GDM1 (cell line): ENCODE results near the gene TBC1D17.

ENCODE experiments used
- DNase-seq: peaks from one replicate; lab custom pipeline; 2025; lab: John Stamatoyannopoulos, UW

TBC1D17 gene

DNA sequence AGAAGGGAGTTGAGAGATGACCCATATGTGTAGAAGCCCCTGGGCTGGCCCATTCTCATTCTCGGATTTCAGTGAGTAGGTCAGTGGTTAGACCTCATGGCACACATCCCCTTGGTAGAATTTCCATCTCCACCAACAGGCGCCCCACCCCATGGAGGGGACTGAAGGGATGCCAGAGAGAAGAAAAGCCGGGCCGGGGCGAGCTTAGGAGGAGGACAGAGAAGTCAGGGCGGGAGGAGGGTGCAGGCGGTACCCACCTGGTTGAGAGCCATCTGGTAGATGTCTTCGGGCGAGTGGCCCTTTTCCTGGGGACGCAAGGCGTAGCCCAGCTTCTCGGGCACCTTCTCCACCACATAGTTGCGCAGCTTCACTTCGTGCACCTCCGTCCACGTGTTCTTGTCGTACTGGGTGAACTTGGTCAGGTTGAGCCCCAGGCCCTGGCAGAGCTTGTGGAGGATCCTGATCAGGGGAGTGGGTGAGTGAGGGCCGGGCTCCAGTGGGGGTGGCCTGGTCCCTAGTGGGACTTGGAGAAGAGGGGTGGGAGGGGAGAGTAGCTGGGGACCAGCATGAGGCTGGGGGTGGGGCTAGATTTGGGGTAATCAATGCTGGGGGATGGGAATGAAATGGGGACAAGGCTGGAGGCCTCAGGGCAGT is 16.6 kb downstream of the TBC1D17 start:
- no peak for DNase-seq

DNA sequence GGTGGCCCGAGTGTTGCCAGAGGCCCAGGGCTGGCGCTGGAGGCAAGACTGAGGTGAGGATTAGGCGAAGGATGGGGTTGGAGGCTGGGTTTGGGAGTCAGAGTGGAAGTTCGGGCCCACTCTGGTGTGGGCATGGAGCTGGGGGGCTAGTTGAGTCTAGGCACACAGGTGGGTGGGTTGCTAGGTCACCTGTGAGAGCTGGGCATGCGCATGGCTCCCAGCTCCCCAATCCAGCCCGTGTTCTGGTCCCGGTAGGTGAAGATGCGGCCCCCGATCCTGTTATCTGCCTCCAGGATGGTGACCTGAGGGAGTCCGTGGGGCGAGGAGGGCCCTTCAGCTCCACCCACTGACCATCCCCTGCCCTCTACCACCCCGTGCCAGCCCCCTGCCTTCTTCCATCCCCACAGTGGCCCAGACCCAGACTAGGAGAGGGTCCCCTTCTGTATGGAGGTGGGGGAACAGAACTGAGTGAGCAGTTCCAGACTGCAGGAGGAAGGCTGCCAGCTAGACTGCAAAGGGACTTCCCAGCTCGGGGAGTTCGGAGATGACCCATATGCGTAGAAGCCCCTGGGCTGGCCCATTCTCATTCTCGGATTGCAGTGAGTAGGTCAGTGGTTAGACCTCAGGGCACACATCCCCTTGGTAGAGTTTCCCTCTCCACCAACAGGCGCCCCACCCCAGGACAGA is 17.5 kb downstream of the TBC1D17 start:
- DNase-seq: no peak

DNA sequence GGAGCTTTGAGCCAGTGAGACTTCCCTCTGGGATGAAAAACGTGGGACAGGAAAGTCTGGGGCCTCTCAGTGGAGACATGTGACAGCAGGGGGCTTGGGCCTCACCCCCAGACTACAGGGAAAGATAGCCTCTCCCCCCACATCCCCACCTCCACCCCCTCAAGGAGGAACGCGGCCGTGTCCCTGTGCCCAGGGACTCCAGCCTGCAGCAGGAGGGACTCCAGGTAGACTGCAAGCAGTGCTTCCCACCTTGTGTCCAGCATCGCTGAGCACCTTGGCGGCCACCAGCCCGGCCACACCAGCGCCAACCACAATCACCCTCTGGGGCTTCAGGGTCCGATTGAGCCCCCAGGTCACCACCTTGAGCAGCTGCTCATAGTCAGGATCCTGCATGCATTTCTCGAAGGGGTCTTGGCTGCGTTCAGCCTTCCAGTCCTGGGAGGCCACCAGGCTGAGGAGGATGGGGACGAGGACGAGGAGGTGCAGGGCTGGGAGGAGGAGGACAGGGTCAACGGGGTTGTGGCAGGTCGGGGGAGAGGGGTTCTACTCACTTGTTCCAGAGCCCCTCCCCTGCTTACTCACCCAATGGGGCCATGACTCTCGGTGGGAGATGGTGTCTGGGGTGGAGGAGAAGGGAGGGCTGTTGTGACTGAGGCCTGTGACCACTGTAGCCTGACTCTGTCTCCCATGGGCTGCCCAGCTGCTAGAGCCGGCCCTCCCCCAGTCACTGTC is 18.2 kb downstream of the TBC1D17 start:
- DNase-seq: no peak

DNA sequence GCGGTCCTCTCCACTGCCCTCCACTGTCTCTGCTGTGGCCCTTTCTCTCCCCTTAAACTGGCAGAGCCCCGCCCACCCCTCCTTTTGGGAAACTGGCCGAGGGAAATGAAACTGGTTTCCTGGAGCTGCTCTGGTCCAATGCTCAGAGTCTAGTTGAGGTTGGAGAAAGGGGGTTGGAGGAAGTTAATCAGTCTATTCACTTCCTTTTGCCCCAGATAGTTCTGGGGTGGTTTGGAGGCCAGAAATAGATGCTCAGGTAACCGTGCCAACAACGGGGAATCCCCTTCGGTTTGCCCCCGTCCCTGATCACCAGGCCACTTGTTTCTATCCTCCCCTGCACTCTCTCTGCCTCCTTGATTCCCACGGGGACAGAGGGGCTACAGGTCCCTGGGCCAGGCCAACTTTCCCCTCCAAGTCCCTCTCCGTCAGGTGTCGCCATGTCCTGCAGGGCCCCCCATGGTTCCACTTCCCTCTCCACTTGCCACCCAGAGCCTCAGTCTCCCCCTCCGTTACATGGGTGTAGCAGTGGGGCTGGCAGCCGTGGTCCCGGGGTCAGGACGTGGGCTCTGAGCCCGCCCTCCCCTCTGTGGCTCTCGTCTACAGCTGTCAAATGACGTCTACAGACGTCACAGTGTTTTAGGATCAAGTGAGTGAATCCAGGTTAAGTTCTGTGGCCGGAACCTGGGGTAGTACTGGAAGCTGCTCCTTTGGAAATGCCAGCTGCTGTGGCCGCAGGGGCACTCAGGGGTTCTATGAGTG is 19.5 kb downstream of the TBC1D17 start, which contains the start of gene IL4I1:
TSS of gene IL4I1 (minus strand) at position 25 of the 759 bp plus-strand sequence. CDS start 727 bp downstream, outside the sequence.
- peak; percentile 22 for DNase-seq

DNA sequence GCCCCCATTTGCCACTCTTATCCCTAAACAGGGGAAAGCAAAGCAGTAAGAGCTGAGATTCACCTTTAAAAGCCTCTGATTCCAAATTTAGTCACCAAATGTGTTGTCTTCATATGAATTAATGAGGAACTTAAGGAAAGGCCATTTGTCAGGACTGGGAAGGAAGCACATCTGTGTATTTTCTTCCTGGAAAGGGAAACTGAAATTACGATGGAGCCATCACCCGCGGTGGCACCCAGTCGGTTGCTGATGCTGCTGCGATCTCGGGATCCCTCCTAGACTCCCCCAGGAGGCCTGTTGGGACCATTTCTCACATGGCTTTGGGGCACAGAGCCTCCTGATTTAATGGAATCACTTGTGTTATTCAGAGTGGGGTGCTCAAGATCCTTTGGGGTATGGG is 26.6 kb downstream of the TBC1D17 start:
- DNase-seq: no peak

DNA sequence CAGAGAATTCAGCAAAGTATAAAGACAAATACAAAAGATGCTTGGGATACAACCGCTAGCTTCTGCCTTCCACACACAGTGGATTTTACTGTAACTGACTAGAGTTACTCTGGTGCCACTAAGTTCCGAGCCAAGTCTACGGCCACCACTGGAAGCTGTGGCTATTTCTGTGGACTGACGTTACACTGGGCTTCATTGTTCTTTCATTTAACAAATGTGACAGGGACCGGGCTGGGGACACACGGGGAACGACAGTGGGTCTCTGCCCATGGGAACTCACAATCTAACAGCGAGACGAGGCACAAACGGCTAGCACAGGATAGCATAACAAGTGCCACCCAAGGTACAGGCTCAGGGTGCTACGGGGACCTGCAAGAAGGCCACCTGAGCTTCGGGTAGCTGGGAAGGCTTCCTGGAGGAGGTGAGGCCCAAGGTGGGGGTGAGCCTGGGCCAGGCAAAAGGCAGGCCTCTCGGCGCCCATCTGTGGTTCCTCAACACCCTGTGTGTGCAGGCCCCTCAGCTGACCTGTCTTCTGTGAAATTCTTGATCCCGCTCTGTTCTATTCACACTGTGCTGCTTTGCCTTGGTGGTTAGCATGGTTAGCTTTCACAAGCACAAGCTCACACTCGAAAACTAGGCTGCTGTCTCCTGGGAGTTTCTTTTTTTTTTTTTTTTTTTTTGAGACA is 29.5 kb downstream of the TBC1D17 start:
- no peak for DNase-seq

DNA sequence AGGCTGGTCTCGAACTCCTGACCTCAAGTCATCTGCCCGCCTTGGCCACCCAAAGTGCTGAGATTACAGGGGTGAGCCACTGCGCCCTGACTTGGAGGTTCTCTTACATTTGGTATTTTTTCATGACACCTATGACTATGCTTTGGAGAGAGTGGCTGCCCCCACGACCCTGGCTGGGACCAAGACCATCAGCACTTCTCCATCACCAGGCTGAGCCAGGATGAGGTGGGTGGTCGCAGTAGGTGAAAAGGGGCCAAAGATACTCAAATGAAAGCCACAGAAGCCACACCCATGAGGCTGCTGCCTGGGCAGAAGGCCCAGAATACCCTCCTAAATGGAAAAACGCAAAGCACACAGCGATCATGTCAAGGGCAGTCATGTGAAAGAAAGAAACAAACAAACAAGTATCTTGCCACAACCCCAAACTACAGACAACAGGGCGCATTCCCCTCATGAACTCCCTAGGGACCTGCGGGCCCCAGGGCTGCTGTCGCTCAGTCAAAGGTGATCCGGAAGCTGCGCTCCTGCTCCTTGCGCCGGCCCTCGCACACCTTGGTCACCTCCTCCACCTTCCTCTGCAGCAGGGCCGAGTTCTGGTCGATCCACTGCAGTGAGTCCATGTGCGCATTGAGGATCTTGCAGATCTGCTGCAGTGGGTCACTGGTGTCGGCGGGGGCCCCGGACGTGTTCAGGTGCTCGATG is 30.4 kb downstream of the TBC1D17 start:
- DNase-seq: no peak

DNA sequence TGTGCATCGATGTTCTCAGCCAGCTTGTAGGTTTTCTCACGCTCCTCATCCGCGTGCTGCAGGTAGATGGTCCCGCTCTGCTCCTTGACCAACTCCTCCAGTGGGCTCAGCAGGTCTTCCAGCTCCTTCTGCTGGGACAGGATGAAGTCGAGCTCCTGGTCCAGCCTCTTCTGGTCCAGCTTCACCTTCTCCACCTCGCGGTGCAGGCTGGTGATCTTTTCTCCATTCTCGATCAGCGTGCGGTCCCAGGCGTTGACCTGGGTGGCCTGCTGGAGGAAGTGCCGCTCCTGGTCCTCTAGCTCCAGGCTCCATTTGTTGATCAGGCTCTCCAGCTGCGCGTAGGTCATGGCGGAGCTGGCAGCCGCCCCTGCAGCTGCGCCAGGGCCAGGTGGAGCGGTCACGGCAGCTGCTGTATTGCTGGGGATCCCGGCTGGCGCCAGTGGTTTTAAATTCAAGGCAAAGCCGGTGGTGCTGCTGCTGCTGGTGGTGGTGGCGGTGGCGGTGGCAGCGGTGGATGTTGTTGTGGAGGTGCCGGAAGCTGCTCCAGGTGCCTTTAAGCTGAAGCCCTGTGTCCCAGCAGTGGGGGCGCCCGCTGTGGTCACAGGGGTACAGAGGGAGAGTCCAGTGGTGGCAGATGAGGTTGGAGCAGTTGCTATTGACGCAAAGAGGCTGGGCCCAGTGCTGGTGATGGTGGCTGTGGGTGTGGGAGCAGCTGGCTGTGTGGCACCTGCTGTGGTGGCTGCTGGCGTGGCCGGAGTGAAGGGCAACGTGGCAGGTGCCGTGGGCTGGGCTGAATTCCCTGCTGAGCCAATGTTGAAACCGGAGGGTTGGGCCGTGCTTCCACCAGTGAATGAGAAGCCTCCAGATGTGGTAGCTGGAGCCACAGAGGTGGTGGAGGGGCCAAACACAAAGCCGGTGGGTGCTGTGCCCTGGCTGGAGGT is 31.2 kb downstream of the TBC1D17 start:
- no peak for DNase-seq

DNA sequence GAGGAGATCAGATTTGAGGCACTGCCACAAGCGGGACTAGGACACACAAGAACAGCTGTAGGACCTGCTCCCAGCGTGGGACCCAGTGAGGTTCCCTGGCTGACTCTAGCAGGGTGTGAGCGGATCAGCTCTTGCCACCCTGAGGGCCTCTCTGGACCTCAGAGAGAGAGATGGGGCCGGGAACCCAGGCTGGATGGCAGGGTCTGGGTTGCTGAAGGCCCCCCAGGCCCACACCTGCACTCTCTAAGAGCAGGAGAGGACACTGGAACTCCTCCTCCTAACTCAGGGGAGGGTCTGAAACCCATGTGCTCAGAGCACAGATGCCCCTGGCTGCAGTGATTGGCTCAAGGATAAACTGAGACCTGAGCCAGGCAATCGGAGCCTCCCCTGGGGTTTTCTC is 32.7 kb downstream of the TBC1D17 start:
- no peak for DNase-seq

DNA sequence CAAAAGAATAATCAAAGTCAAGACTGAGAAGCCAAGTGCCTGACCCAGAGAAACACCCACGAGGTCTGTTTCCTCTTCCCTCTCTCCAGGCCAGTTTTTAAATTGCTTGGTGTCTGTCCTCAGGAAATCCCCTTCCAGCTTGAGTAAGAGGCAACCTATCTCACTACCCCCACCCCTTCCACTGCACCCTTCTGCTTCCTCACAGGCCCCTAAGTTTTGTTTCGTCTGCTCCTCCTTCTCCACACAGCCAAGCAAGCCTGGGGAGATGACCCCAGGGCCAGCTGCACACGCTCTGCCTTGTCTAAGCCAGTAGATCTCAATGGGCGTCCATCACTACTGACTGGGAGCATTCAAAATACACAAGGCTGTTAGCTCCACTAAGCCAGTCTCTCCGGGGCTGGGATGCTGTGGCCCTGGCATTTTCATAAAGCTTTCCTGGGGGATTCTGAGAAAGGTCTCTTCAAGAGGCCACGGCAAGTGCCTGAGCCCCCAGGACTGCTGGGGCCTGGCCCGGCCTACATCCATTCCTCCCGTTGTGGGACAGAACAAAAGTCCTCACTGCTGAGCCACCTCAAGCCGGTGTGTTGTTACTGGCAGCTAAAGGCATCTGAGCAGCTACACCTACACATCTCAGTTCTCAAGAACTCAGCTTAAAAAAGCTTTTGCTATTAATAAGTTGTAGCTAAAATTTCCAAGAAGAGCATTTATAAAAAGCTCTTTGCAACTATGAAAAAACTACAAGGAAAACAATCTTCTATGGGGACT is 34.1 kb downstream of the TBC1D17 start:
- peak; percentile 16 for DNase-seq

DNA sequence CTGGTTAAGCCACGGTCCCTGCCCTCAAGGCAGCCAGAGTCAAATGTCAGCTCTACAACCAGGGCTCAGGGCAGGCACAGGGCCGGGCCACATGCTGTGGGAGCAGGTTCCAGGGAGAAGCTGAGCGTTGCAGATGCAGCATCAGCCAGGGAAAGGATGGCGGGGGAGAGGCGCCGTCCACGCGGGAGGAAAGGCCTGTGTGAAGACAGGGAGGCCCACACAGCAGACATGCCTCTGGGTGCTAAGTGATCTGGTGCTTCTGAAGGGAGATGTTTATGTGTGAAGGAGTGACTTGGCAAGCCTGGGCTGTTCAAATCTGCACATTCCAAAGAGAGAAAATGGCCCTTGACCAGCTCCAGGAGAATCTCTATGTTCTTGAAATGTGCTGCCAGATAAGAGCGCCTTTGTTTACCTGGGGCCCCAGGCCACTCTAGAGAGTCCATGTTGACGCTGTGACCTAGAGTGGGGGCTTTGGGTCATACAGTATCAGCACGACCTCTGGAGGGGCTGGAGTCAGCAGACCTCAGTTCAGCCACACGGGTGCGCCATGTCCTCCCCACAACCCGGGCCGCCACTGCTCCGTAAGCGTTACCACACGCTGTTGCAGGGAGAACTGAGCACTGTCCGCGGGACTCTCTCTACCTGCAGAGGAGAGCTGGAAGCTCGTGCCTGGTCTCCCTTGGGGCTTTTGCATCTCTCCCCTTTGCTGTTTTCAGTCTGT is 35.6 kb downstream of the TBC1D17 start:
- no peak for DNase-seq

DNA sequence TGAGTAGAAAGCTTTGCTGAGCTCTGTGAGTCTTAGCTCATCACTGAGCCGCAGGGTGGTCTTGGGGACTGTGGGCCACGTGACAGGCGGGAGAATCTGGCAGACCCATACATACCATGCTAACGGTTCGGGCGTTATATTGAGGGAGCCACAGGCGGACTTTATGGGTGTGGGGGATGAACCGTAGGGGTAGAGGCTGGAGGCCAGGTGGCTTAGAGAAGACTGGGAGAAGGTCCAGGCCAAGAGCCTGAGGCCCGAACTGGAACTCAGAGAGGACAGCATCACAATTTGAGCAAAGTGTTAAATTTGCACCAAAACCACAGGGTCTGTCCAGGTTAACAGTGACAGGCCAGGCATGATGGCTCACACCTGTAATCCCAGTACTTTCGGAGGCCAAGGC is 36.2 kb downstream of the TBC1D17 start:
- DNase-seq: no peak

DNA sequence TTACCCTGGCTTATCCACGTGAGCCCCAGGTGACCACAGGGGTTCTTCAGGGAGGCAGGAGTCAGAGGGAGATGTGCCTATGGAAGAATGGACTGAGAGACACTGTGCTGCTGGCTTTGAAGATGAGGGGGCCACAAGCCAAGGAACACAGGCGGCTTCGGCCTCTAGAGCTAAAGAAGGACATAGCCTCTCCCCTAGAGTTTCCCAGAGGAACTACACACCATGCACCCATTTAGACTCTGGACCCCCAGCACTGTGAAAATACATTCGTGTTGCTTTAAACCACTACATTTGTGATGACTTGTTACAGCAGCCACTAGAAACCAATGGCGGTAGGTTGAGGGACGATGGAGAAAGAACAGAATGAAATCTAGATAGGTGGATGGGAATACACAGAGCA is 37.8 kb downstream of the TBC1D17 start:
- DNase-seq: no peak

DNA sequence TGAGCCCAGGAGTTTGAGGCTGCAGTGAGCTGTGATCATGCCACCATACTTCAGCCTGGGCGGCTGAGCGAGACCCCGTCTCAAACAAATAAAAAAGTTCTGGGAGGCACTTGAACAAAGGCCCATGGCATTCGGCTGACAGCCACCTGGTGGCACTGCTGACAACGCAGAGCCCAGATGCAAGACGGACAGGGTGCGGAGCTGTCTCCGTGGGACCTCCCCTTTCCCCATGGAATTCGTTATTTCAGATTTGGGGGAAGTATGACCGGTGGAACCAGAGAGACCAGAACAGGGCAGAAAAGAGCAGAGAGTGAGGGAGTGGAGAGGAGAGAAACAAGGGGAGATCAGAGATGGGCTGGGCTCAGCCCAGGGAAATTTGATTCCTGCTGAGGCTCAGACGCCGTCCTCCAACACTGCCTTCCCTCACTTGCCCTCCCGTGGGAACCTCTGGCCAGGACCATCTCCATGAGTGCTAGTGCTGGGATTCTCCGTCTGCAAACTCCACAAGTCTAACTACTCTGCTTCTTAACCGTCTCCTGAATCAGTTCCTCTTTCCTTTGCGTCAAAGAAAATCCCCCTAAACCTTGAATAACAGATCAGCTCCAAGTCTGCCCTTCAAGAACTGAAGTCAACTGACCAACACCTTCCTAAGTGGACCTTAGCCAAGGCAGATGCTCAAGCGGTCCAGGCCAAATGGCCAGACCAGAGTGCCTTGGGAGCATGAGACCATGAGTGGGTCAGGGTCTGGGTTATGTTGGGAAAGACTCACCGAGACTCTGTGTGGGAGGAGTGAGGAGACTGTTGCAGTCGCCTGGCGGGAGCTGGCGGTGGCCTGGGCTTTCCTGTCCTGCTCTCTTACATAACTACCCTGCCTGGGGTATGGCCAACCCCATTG is 39.6 kb downstream of the TBC1D17 start:
- no peak for DNase-seq

DNA sequence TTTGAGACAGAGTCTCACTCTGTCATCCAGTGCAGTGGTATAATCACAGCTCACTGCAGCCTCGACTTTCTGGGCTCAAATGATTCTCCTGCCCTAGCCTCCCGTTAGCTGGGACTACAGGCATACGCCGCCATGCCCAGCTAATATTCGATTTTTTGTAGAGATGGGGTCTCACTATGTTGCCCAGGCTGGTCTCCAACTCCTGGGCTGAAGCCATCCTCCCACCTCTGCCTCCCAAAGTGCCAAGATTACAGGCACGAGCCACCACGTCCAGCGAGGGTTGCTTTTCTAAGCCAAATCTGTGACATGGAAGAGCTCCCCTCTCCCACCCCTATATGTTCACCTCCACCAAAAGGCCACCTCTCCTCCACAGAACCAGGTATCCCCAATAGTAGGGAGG is 40.6 kb downstream of the TBC1D17 start:
- no peak for DNase-seq

DNA sequence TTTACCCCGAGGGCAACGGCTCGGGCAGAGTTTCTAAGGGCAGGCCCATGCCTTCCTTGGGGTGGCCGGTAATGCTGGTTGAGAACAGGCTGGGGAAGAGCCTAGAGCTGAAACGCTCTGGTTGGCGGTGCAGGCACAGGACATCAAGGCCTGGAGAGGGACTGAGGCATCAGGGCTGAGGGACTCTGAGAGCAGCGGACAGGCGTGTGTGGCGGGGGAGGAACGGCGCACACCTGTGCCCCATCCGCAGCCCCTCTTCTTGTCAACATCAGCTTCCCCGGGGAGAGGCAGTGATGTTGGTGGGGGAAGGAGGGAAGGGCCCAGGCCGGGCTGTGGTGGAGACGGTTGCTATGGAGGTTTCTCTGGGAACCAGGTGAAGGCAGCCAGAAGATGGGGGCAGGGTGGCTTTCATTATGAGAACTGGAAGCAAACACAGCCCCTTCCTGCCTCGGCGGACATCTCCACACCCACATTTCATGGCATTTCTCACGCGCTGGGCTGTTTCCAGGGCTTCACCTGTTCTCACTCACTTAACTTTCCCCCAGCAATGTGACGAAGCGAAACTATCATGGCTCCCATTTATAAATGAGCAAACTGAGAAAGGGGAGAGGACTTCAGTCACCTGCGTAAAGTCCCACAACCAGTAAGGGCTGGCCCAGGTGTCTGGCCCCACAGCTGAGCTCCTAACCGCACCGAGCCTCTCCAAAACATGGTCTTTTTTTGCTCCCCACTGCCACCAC is 43.3 kb downstream of the TBC1D17 start:
- no peak for DNase-seq
